B cell (primary cell): ENCODE measurements around the gene EP300. TPM values are rescaled to one million over a fixed set of nuclear protein-coding genes. Genes with fewer than 3 reads are reported as not detected.

Experiments
- ATAC-seq: fragments of 200-7000 bp; cut with Tn5 transposase; one replicate; pipeline ENCODE4 v1.10.0; 2021; ENCODE audit warnings: low read depth, mild to moderate bottlenecking, moderate number of reproducible peaks, moderate library complexity
- CTCF ChIA-PET: fragments of 350-600 bp; sonication (Branson Sonifier 250); formaldehyde crosslinking; loops from one replicate; lab custom pipeline; 2021; ENCODE audit warnings: antibody characterized with exemption, inconsistent platforms; lab: Charles Lee
- POLR2A ChIA-PET: fragments of 350-600 bp; sonication (Branson Sonifier 250); formaldehyde crosslinking; loops from one replicate; lab custom pipeline; 2021; ENCODE audit warnings: antibody characterized with exemption; lab: Charles Lee
- DNase-seq: peaks from one replicate; pipeline ENCODE4 v3.0.0; 2013
- H2AFZ ChIP-seq: 2 replicates; pipeline ENCODE4 v1.6.1; 2012; ENCODE audit warnings: mild to moderate bottlenecking, low read depth, low read length; ENCODE audit not compliant: insufficient read depth, poor library complexity, severe bottlenecking
- H3K27ac ChIP-seq, 2 donors: 1 replicate in 1 of 2; 2 replicates in 1 of 2; pipeline ENCODE4 v1.5.1; 2012 to 2013; ENCODE audit warnings: low read length in 2 of 2, mild to moderate bottlenecking in 2 of 2, moderate library complexity in 1 of 2
- H3K27me3 ChIP-seq, 4 experiments: fragments of 200-600 bp in 1 of 4; sonication (generic) in 1 of 4; replicated peaks in 1 of 4; 1 replicate in 2 of 4; 2 replicates in 2 of 4; pipeline versions ENCODE4 v1.6.1 to v1.7.0; 2013 to 2016; ENCODE audit warnings: low read length in 3 of 4, mild to moderate bottlenecking in 2 of 4, mixed read lengths in 1 of 4, moderate library complexity in 1 of 4; ENCODE audit not compliant: insufficient read depth in 4 of 4, control insufficient read depth in 3 of 4; ENCODE audit errors: control extremely low read depth in 1 of 4
- H3K36me3 ChIP-seq, 2 experiments: replicated peaks in 1 of 2; 1 replicate in 1 of 2; 2 replicates in 1 of 2; pipeline versions ENCODE4 v1.6.1 to v1.7.1; 2013; ENCODE audit warnings: low read length in 1 of 2; ENCODE audit not compliant: insufficient read depth in 2 of 2, control insufficient read depth in 1 of 2; ENCODE audit errors: control extremely low read depth in 1 of 2, extremely low read depth in 1 of 2
- H3K4me1 ChIP-seq, 2 donors: fragments of 200-600 bp in 1 of 2; sonication (generic) in 1 of 2; 1 replicate in 1 of 2; 2 replicates in 1 of 2; pipeline versions ENCODE4 v1.5.1 to v1.6.1; 2013 to 2017; ENCODE audit warnings: low read length in 2 of 2; ENCODE audit not compliant: control insufficient read depth in 2 of 2, insufficient read depth in 2 of 2
- H3K4me2 ChIP-seq: replicated peaks from 2 replicates; pipeline ENCODE3; 2012; ENCODE audit warnings: mild to moderate bottlenecking, low read depth, low read length; ENCODE audit not compliant: poor library complexity, severe bottlenecking
- H3K4me3 ChIP-seq, 5 experiments: fragments of 200-600 bp in 1 of 5; sonication (generic) in 1 of 5; 1 replicate in 3 of 5; 2 replicates in 2 of 5; pipeline versions ENCODE4 v1.5.1 to v1.7.0; 2011 to 2016; ENCODE audit warnings: low read length in 4 of 5, mild to moderate bottlenecking in 4 of 5, low read depth in 2 of 5, control low read depth in 1 of 5, moderate library complexity in 1 of 5; ENCODE audit not compliant: insufficient read depth in 1 of 5; ENCODE audit errors: control extremely low read depth in 1 of 5, extremely low read depth in 1 of 5
- H3K79me2 ChIP-seq: fragments of 200-600 bp; sonication (generic); one replicate; pipeline ENCODE4 v1.6.0; 2016; ENCODE audit warnings: low read length; ENCODE audit not compliant: control insufficient read depth, insufficient read depth
- H3K9ac ChIP-seq: fragments of 200-600 bp; sonication (generic); 2 replicates; pipeline ENCODE4 v1.6.1; 2017; ENCODE audit warnings: mild to moderate bottlenecking, low read length, moderate library complexity
- H3K9me3 ChIP-seq, 3 donors: one replicate each; pipeline versions ENCODE4 v1.6.1 to v1.7.1; 2013; ENCODE audit warnings: low read length in 2 of 3; ENCODE audit not compliant: control insufficient read depth in 2 of 3, insufficient read depth in 1 of 3; ENCODE audit errors: control extremely low read depth in 1 of 3
- H4K20me1 ChIP-seq: 2 replicates; pipeline ENCODE4 v1.6.0; 2012; ENCODE audit warnings: mild to moderate bottlenecking, low read length; ENCODE audit not compliant: insufficient read depth, control insufficient read depth, poor library complexity, severe bottlenecking
- H3K27ac Mint-ChIP-seq: one replicate; pipeline ENCODE4 v1.8.0; 2021; ENCODE audit warnings: mixed read lengths
- H3K27me3 Mint-ChIP-seq: one replicate; pipeline ENCODE4 v1.8.0; 2021; ENCODE audit warnings: mixed read lengths
- H3K4me1 Mint-ChIP-seq: one replicate; pipeline ENCODE4 v1.8.0; 2021; ENCODE audit warnings: mixed read lengths
- H3K4me3 Mint-ChIP-seq: one replicate; pipeline ENCODE4 v1.8.0; 2021; ENCODE audit warnings: mixed read lengths
- H3K9me3 Mint-ChIP-seq: one replicate; pipeline ENCODE4 v1.8.0; 2022; ENCODE audit warnings: mixed read lengths; ENCODE audit not compliant: insufficient read depth
- CTCF ChIP-seq: fragments of 200-600 bp; IDR thresholded peaks from one replicate; pipeline ENCODE4 v1.8.0; 2022; ENCODE audit warnings: antibody characterized with exemption, mild to moderate bottlenecking
- EZH2 ChIP-seq: IDR thresholded peaks from 2 replicates; pipeline ENCODE4 v1.6.1; 2012; ENCODE audit warnings: borderline replicate concordance, low read depth, mild to moderate bottlenecking, moderate library complexity, low read length; ENCODE audit not compliant: insufficient read depth, poor library complexity, severe bottlenecking
- WGBS: methylation state at CpG from one replicate; pipeline ENCODE4 v1.1.5; 2013; ENCODE audit warnings: missing lambda C conversion rate; ENCODE audit not compliant: insufficient coverage; 5-methylcytosine and 5-hydroxymethylcytosine counted together
- intact Hi-C: fragments of 100-400 bp; cut with micrococcal nuclease; formaldehyde crosslinking; loops from one replicate; pipeline ENCODE4 v1.10.0; 2022
- polyA plus RNA-seq: library from polyadenylated mRNA; depleted of rRNA; stranded (reverse); fragments of >200 nt; gene quantifications from 2 replicates; pipeline ENCODE4 v1.2.3, GENCODE V29; 2012
- total RNA-seq, 2 donors: library from RNA; stranded (reverse); fragments of 120-200 nt in 1 of 2; gene quantifications; 1 replicate in 1 of 2; 2 replicates in 1 of 2; pipeline versions ENCODE4 v1.2.3 to v1.2.4, GENCODE V29; 2013 to 2022

The EP300 gene
- total and polyA plus RNA-seq, 2 donors (not counting 1 experiment from before 2014, with no cell fraction given) = 73.3 to 185 TPM

GRCh38 chr22:41110968-41111367 lies 18.6 kb downstream of the EP300 start:
- ChIA-PET CTCF (interaction anchor here (0.6 to 3.0 kb wide), 3 partner anchors 57 to 188 kb away, joined by 3 to 16 read pairs (median 5); no protein-coding TSS in a partner anchor), POLR2A (no interaction called here)
- no peaks in the 10 kb centered on the region for H3K27me3 Mint-ChIP-seq
- no peaks in the 10 kb centered on the region for H3K9me3 ChIP-seq
- no peak for ATAC-seq
- H3K36me3 ChIP-seq = peaks cover 0 to 22% of the 10 kb centered on the region in 2 experiments
- intact Hi-C loops = no loop called here
- no peaks in the 10 kb centered on the region for H3K9me3 Mint-ChIP-seq
- no peak overlapping the region for H3K27ac ChIP-seq
- peaks cover 97% of the 10 kb centered on the region for H4K20me1 ChIP-seq
- H3K27me3 ChIP-seq = no peaks in the 10 kb centered on the region
- WGBS = 100% methylated on average over 3 of the region's 10 CpGs
- H3K4me3 Mint-ChIP-seq = no peak overlapping the region
- no peak overlapping the region for H3K4me3 ChIP-seq
- TF ChIP-seq EZH2 (no peak), CTCF (no peak)
- no peak overlapping the region for H3K4me2 ChIP-seq
- DNase-seq = no peak
- no peak overlapping the region for H3K27ac Mint-ChIP-seq
- H3K9ac ChIP-seq = no peak overlapping the region
- H3K4me1 Mint-ChIP-seq = peaks cover 38% of the 10 kb centered on the region
- peaks cover 4 to 8% of the 10 kb centered on the region in 2 donors for H3K4me1 ChIP-seq
- no peak overlapping the region for H2AFZ ChIP-seq
- peaks cover 100% of the 10 kb centered on the region for H3K79me2 ChIP-seq

- H3K4me1 ChIP-seq = peaks cover 4 to 8% of the 10 kb centered on the region in 2 donors
- Mint-ChIP-seq H3K27me3 (no peaks in the 10 kb centered on the region), H3K9me3 (no peaks in the 10 kb centered on the region), H3K27ac (no peak overlapping the region), H3K4me3 (no peak overlapping the region), H3K4me1 (peaks cover 31% of the 10 kb centered on the region)
- H3K27me3 ChIP-seq = no peaks in the 10 kb centered on the region
- no peak overlapping the region for H3K27ac ChIP-seq
- TF ChIP-seq EZH2 = no peak
- TF ChIP-seq CTCF = no peak
- H3K4me3 ChIP-seq = no peak overlapping the region
- no peak overlapping the region for H3K4me2 ChIP-seq
- no peak for DNase-seq
- CTCF ChIA-PET = interaction anchor here (3.3 kb wide), 1 partner anchor 193 kb away, joined by 17 read pairs; no protein-coding TSS in a partner anchor
- peaks cover 0 to 44% of the 10 kb centered on the region in 2 experiments for H3K36me3 ChIP-seq
- no peak overlapping the region for H3K9ac ChIP-seq
- no peaks in the 10 kb centered on the region for H3K9me3 ChIP-seq
- no peak overlapping the region for H2AFZ ChIP-seq
- H4K20me1 ChIP-seq = peaks cover 99% of the 10 kb centered on the region
- intact Hi-C loops = no loop called here
- POLR2A ChIA-PET = no interaction called here
- H3K79me2 ChIP-seq = peaks cover 98% of the 10 kb centered on the region
- no CpG with 5 or more reads among the region's 2 CpGs for WGBS
- no peak for ATAC-seq
Observed at GRCh38 chr22:41116342-41116741, 23.9 kb downstream of the EP300 start.
